ENCODE data around the gene PPDPF. TPM values are rescaled to one million over a fixed set of nuclear protein-coding genes. Genes with fewer than 3 reads are reported as not detected.

The PPDPF gene
- total RNA-seq, 1 experiment from 2014 or later = 243 TPM

- Histone ChIP-seq H3K79me2 (ENCODE audit: low read depth) (no peaks in the 10 kb centered on the region), H4K20me1 (ENCODE audit: insufficient read depth) (peaks cover 3% of the 10 kb centered on the region; the same call in 1 of the 2 replicates), H3K9me2 (ENCODE audit: insufficient read depth) (no peaks in the 10 kb centered on the region), H3K27ac (no peak overlapping the region), H3K36me3 (ENCODE audit: low read depth) (no peaks in the 10 kb centered on the region), H3F3A (ENCODE audit: insufficient read depth, low read depth) (peaks cover 9% of the 10 kb centered on the region), H3K4me2 (no peak overlapping the region), H3K27me3 (ENCODE audit: insufficient read depth, low read depth) (peaks cover 24% of the 10 kb centered on the region), H3K4me1 (replicated peaks; ENCODE audit: insufficient read depth) (no peaks in the 10 kb centered on the region), H3K4me3 (no peak overlapping the region), H2AFZ (no peak overlapping the region), H3K9me3 (ENCODE audit: insufficient read depth, low read depth) (no peaks in the 10 kb centered on the region)
- intact Hi-C loops (cut with micrococcal nuclease; ENCODE audit: unreplicated experiment) = loop anchor here (10.0 kb wide), 1 partner anchor 52 kb away; no protein-coding TSS in a partner anchor
- CTCF ChIA-PET = interaction anchor here (0.6 kb wide), 1 partner anchor 42 kb away, joined by 5 read pairs; no protein-coding TSS in a partner anchor
- DNase-seq = no peak
- TF ChIP-seq EZH2 (IDR thresholded peaks at IDR 0.05; ENCODE audit: low read depth) = no peak
- TF ChIP-seq CTCF (conservative IDR thresholded peaks at IDR 0.05) = no peak
- BruUV-seq (replicated peaks) = no TSS peak
- POLR2A ChIA-PET (ENCODE audit: unreplicated experiment) = no interaction called here
Measured at GRCh38 chr20:63496596-63497120, 23.9 kb upstream of the PPDPF start.

GRCh38 chr20:63497138-63497945 is 23.2 kb upstream of the PPDPF start:
- ChIA-PET POLR2A (ENCODE audit: unreplicated experiment) (interaction anchor here (0.7 kb wide), 1 partner anchor 38 kb away, joined by 3 read pairs; no protein-coding TSS in a partner anchor), CTCF (no interaction called here)
- no peak for DNase-seq
- TF ChIP-seq EZH2 (IDR thresholded peaks at IDR 0.05; ENCODE audit: low read depth) = no peak
- TF ChIP-seq CTCF (conservative IDR thresholded peaks at IDR 0.05) = no peak
- H3K4me2 ChIP-seq = peak overlapping the region; percentile 51
- H3K4me1 ChIP-seq (replicated peaks; ENCODE audit: insufficient read depth) = no peaks in the 10 kb centered on the region
- peaks cover 24% of the 10 kb centered on the region for H3K27me3 ChIP-seq (ENCODE audit: insufficient read depth, low read depth)
- peak overlapping the region; percentile 29; the same call in 1 of the 2 replicates for H3K4me3 ChIP-seq
- peaks cover 9% of the 10 kb centered on the region for H3F3A ChIP-seq (ENCODE audit: insufficient read depth, low read depth)
- intact Hi-C loops (cut with micrococcal nuclease; ENCODE audit: unreplicated experiment) = loop anchor here (10.0 kb wide), 1 partner anchor 53 kb away; no protein-coding TSS in a partner anchor
- H3K79me2 ChIP-seq (ENCODE audit: low read depth) = no peaks in the 10 kb centered on the region
- no peak overlapping the region for H2AFZ ChIP-seq
- H3K27ac ChIP-seq = no peak overlapping the region
- H4K20me1 ChIP-seq (ENCODE audit: insufficient read depth) = peaks cover 3% of the 10 kb centered on the region; the same call in 1 of the 2 replicates
- no peaks in the 10 kb centered on the region for H3K9me2 ChIP-seq (ENCODE audit: insufficient read depth)
- H3K36me3 ChIP-seq (ENCODE audit: low read depth) = no peaks in the 10 kb centered on the region
- BruUV-seq (replicated peaks) = TSS peak; percentile 65
- no peaks in the 10 kb centered on the region for H3K9me3 ChIP-seq (ENCODE audit: insufficient read depth, low read depth)

DNA sequence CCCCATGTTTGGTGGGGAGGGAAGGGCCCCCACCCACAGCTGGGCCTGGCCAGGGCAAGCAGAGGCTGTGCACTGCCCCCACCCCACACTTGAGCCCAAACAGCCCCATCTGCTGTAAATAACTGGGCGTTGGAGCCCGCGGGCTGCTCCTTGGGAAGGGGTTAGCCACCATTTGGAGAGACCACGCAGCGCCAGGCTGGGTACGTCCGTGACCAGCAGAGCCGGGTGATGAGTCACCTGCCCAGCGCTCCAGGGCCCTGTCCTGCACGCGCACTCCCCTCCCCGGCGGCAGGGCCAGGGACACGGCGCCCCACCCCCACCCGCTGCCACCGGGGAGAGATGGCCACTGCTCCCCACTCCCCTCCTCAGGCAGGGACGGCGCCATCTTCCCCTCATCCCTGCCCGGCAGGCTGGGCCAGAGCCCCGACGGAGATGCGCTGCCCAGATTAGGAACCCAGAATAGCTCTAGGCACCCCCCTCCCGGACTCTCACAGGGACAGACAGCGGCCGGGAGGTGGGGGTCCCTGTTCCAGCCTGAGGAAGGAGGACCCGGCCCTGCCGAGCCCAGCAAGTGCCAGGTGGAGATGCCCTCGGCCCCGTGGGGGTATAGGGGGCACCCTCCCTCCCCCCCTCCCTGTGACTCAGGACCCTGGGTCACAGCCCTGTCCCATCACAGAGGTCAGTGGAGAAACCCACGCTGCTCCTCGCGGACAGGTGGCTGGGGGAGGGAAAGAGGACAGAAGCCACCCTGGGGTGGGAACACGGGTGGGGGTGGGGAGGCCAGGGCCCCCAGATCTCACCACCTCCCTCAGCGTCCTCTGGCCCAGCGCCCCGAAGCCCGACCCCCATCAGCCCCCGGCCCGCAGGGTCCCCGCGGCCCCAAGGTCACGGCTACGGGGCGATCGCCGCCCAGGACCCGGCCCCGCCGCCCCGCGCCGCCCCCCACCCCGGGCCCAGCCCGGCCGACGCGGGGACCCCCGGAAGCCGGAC is 22.3 kb upstream of the PPDPF start:
- Histone ChIP-seq H3K27me3 (ENCODE audit: insufficient read depth, low read depth) (peaks cover 29% of the 10 kb centered on the region), H4K20me1 (ENCODE audit: insufficient read depth) (peaks cover 3% of the 10 kb centered on the region; the same call in 1 of the 2 replicates), H3K36me3 (ENCODE audit: low read depth) (no peaks in the 10 kb centered on the region), H3K9me2 (ENCODE audit: insufficient read depth) (no peaks in the 10 kb centered on the region), H3K4me3 (peak overlapping the region; percentile 29; the same call in 1 of the 2 replicates), H3K9me3 (ENCODE audit: insufficient read depth, low read depth) (no peaks in the 10 kb centered on the region), H3K27ac (no peak overlapping the region), H3K4me1 (replicated peaks; ENCODE audit: insufficient read depth) (no peaks in the 10 kb centered on the region), H3K79me2 (ENCODE audit: low read depth) (no peaks in the 10 kb centered on the region), H2AFZ (no peak overlapping the region), H3F3A (ENCODE audit: insufficient read depth, low read depth) (peaks cover 9% of the 10 kb centered on the region), H3K4me2 (peak overlapping the region; percentile 51)
- ChIA-PET POLR2A (ENCODE audit: unreplicated experiment) (interaction anchor here (0.6 to 0.7 kb wide), 2 partner anchors 22 to 37 kb away, joined by 3 read pairs; partner anchors contain the start of gene PPDPF), CTCF (no interaction called here)
- no TSS peak for BruUV-seq (replicated peaks)
- TF ChIP-seq CTCF (conservative IDR thresholded peaks at IDR 0.05) (no peak), EZH2 (IDR thresholded peaks at IDR 0.05; ENCODE audit: low read depth) (0 out of 2 replicates have a peak, but pooled peaks have one; percentile 63)
- intact Hi-C loops (cut with micrococcal nuclease; ENCODE audit: unreplicated experiment) = loop anchor here (10.0 kb wide), 1 partner anchor 53 kb away; no protein-coding TSS in a partner anchor
- peak; percentile 43 to 77 for DNase-seq

Measured in PC-9 (cell line).